ENCODE results near the gene LENG8.
"Not testable (repeated sequence)": the region's sequence is repeated elsewhere in the genome, so short reads cannot be mapped to it uniquely, and the experiment has no call there.

LENG8 gene

GRCh38 chr19:54444737-54445136 is 4.3 kb upstream of the LENG8 start:
- no peak for DNase-seq (ENCODE audit: low spot score)

GRCh38 chr19:54446349-54446748 is 2.6 kb upstream of the LENG8 start:
- DNase-seq (ENCODE audit: low spot score), result not testable (repeated sequence)

- peak; percentile 36 for DNase-seq (ENCODE audit: low spot score)
These were observed 792 bp upstream of the LENG8 start for GRCh38 chr19:54448040-54448773.

- no peak for DNase-seq (ENCODE audit: low spot score)
These were observed 686 bp downstream of the LENG8 start for GRCh38 chr19:54449701-54450069.

GRCh38 chr19:54451331-54451871 is 2.4 kb downstream of the LENG8 start:
- no peak for DNase-seq (ENCODE audit: low spot score)

- no peak for DNase-seq (ENCODE audit: low spot score)
These were observed 3.0 kb downstream of the LENG8 start for GRCh38 chr19:54451997-54452396.

- DNase-seq (ENCODE audit: low spot score), result no peak
These were observed 3.6 kb downstream of the LENG8 start for GRCh38 chr19:54452626-54453025.

GRCh38 chr19:54453921-54454780 is 5.2 kb downstream of the LENG8 start:
- no peak for DNase-seq (ENCODE audit: low spot score)

GRCh38 chr19:54454781-54455675 is 6.0 kb downstream of the LENG8 start:
- no peak for DNase-seq (ENCODE audit: low spot score)

- no peak for DNase-seq (ENCODE audit: low spot score)
These were observed 6.9 kb downstream of the LENG8 start for GRCh38 chr19:54455786-54456422.

GRCh38 chr19:54456423-54457373 is 7.7 kb downstream of the LENG8 start:
- no peak for DNase-seq (ENCODE audit: low spot score)

- no peak for DNase-seq (ENCODE audit: low spot score)
These were observed 9.0 kb downstream of the LENG8 start for GRCh38 chr19:54457773-54458647.

GRCh38 chr19:54458648-54459281 is 9.8 kb downstream of the LENG8 start:
- DNase-seq (ENCODE audit: low spot score), result no peak

- no peak for DNase-seq (ENCODE audit: low spot score)
These were observed 10.6 kb downstream of the LENG8 start for GRCh38 chr19:54459282-54460229.

- DNase-seq (ENCODE audit: low spot score), result no peak
These were observed 11.4 kb downstream of the LENG8 start for GRCh38 chr19:54460230-54461005.

- no peak for DNase-seq (ENCODE audit: low spot score)
These were observed 12.2 kb downstream of the LENG8 start for GRCh38 chr19:54461210-54461609.

- DNase-seq (ENCODE audit: low spot score), result no peak
These were observed 12.6 kb downstream of the LENG8 start for GRCh38 chr19:54461613-54462012.
